WTC11 (cell line): Measurements from ENCODE around the gene TPST2. TPM values are rescaled to one million over a fixed set of nuclear protein-coding genes. Genes with fewer than 3 reads are reported as not detected.

ENCODE experiments used
- ATAC-seq: fragments of 200-7000 bp; cut with Tn5 transposase; 2 replicates; pipeline ENCODE4 v1.10.0; 2021; ENCODE audit warnings: mild to moderate bottlenecking, moderate library complexity
- CTCF ChIA-PET: fragments of 300-600 bp; sonication (Branson Sonifier 250); formaldehyde crosslinking; loops from one replicate; lab custom pipeline; 2021; ENCODE audit warnings: antibody characterized with exemption; lab: Charles Lee
- POLR2A ChIA-PET: fragments of 350-600 bp; sonication (Branson Sonifier 250); formaldehyde crosslinking; loops from one replicate; lab custom pipeline; 2021; ENCODE audit warnings: antibody characterized with exemption; lab: Charles Lee
- DNase-seq: peaks from one replicate; pipeline ENCODE4 v3.0.0; 2021; ENCODE audit warnings: low spot score
- H3K27ac Mint-ChIP-seq: 2 replicates; pipeline ENCODE4 v1.8.0; 2021; ENCODE audit warnings: mixed read lengths
- H3K27me3 Mint-ChIP-seq: 2 replicates; pipeline ENCODE4 v1.8.0; 2021; ENCODE audit warnings: low read depth, mild to moderate bottlenecking, moderate library complexity, mixed read lengths
- H3K36me3 Mint-ChIP-seq: 2 replicates; pipeline ENCODE4 v1.8.0; 2021; ENCODE audit warnings: mixed read lengths
- H3K4me1 Mint-ChIP-seq: 2 replicates; pipeline ENCODE4 v1.8.0; 2022; ENCODE audit warnings: mixed read lengths
- H3K4me3 Mint-ChIP-seq: 2 replicates; pipeline ENCODE4 v1.8.0; 2021; ENCODE audit warnings: mild to moderate bottlenecking, moderate library complexity, mixed read lengths
- H3K9me3 Mint-ChIP-seq: 2 replicates; pipeline ENCODE4 v1.8.0; 2021; ENCODE audit warnings: mixed read lengths
- CREM ChIP-seq: sonication (generic); formaldehyde crosslinking; IDR thresholded peaks from 2 replicates; pipeline ENCODE4 v1.8.1; 2022; ENCODE audit warnings: mild to moderate bottlenecking, missing genetic modification reagents, moderate library complexity
- ETV6 ChIP-seq: sonication (generic); formaldehyde crosslinking; IDR thresholded peaks from 2 replicates; pipeline ENCODE4 v1.8.1; 2022; ENCODE audit warnings: mild to moderate bottlenecking, missing genetic modification reagents
- MYBL2 ChIP-seq: sonication (generic); formaldehyde crosslinking; IDR thresholded peaks from 2 replicates; pipeline ENCODE4 v1.8.1; 2023; ENCODE audit warnings: mild to moderate bottlenecking, moderate library complexity, missing genetic modification reagents
- NFE2L1 ChIP-seq: sonication (generic); formaldehyde crosslinking; IDR thresholded peaks from 2 replicates; pipeline ENCODE4 v1.8.1; 2023; ENCODE audit warnings: missing genetic modification reagents
- NR3C1 ChIP-seq: sonication (generic); formaldehyde crosslinking; conservative IDR thresholded peaks from 2 replicates; pipeline ENCODE4 v1.8.1; 2023; ENCODE audit warnings: low read depth, mild to moderate bottlenecking, missing genetic modification reagents
- TP53 ChIP-seq: sonication (generic); formaldehyde crosslinking; IDR thresholded peaks from 2 replicates; pipeline ENCODE4 v1.8.1; 2023; ENCODE audit warnings: mild to moderate bottlenecking, missing genetic modification reagents
- total RNA-seq: library from RNA; stranded (reverse); gene quantifications from 3 replicates; pipeline ENCODE4 v1.2.3, GENCODE V29; 2021
- TF ChIP-seq, protein P1 (sequence below): sonication (generic); formaldehyde crosslinking; IDR thresholded peaks from 2 replicates; pipeline ENCODE4 v1.8.1; 2022; ENCODE audit warnings: low read depth, missing genetic modification reagents, borderline replicate concordance
- TF ChIP-seq, protein P2 (sequence below): fragments of 250-450 bp; sonication (Bioruptor Pico); IDR thresholded peaks from 2 replicates; pipeline ENCODE4 v1.9.0; 2021; ENCODE audit warnings: moderate library complexity, mild to moderate bottlenecking, inconsistent platforms, borderline replicate concordance
- TF ChIP-seq, protein P3 (sequence below): sonication (generic); formaldehyde crosslinking; IDR thresholded peaks from 2 replicates; pipeline ENCODE4 v1.8.1; 2023; ENCODE audit warnings: mild to moderate bottlenecking, missing genetic modification reagents, borderline replicate concordance
- TF ChIP-seq, protein P4 (sequence below): sonication (generic); formaldehyde crosslinking; IDR thresholded peaks from 2 replicates; pipeline ENCODE4 v1.8.1; 2023; ENCODE audit warnings: mild to moderate bottlenecking, missing genetic modification reagents
- TF ChIP-seq, protein P5 (sequence below): sonication (generic); formaldehyde crosslinking; IDR thresholded peaks from 2 replicates; pipeline ENCODE4 v1.8.1; 2023; ENCODE audit warnings: mild to moderate bottlenecking, missing genetic modification reagents, moderate library complexity

The TPST2 gene
- total RNA-seq, 1 experiment from 2014 or later = 84.2 TPM

DNA sequence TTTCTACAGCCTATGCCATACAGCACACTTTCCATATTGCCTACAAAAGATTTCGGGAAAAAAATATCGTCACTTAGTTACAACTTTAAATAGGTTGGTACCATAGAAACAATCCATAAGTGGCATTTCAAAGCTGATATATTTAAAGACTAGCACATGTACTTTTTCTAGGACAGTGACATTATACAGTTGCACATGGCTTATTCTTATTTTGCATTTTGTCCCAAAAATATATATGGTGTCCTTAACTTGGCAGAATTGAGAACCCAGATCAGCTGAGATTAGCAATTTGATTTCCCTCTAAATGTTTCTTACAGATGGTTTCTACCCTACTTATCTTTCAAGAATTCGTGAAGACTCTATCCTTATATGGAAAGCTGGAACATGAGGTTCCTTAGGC lies 74.0 kb downstream of the TPST2 start:
- Mint-ChIP-seq H3K36me3 (peaks cover 2% of the 10 kb centered on the region; the same call in 1 of the 2 replicates), H3K27ac (no peak overlapping the region), H3K9me3 (no peaks in the 10 kb centered on the region), H3K27me3 (no peaks in the 10 kb centered on the region), H3K4me1 (peaks cover 21% of the 10 kb centered on the region), H3K4me3 (no peak overlapping the region)
- TF ChIP-seq NR3C1 = no peak
- TF ChIP-seq, protein P1, sequence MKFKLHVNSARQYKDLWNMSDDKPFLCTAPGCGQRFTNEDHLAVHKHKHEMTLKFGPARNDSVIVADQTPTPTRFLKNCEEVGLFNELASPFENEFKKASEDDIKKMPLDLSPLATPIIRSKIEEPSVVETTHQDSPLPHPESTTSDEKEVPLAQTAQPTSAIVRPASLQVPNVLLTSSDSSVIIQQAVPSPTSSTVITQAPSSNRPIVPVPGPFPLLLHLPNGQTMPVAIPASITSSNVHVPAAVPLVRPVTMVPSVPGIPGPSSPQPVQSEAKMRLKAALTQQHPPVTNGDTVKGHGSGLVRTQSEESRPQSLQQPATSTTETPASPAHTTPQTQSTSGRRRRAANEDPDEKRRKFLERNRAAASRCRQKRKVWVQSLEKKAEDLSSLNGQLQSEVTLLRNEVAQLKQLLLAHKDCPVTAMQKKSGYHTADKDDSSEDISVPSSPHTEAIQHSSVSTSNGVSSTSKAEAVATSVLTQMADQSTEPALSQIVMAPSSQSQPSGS (CRISPR knock-in tag) = no peak
- TF ChIP-seq, protein P2, sequence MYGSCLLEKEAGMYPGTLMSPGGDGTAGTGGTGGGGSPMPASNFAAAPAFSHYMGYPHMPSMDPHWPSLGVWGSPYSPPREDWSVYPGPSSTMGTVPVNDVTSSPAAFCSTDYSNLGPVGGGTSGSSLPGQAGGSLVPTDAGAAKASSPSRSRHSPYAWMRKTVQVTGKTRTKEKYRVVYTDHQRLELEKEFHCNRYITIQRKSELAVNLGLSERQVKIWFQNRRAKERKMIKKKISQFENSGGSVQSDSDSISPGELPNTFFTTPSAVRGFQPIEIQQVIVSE = no peak
- TF ChIP-seq CREM (CRISPR knock-in tag) = no peak
- TF ChIP-seq, protein P3, sequence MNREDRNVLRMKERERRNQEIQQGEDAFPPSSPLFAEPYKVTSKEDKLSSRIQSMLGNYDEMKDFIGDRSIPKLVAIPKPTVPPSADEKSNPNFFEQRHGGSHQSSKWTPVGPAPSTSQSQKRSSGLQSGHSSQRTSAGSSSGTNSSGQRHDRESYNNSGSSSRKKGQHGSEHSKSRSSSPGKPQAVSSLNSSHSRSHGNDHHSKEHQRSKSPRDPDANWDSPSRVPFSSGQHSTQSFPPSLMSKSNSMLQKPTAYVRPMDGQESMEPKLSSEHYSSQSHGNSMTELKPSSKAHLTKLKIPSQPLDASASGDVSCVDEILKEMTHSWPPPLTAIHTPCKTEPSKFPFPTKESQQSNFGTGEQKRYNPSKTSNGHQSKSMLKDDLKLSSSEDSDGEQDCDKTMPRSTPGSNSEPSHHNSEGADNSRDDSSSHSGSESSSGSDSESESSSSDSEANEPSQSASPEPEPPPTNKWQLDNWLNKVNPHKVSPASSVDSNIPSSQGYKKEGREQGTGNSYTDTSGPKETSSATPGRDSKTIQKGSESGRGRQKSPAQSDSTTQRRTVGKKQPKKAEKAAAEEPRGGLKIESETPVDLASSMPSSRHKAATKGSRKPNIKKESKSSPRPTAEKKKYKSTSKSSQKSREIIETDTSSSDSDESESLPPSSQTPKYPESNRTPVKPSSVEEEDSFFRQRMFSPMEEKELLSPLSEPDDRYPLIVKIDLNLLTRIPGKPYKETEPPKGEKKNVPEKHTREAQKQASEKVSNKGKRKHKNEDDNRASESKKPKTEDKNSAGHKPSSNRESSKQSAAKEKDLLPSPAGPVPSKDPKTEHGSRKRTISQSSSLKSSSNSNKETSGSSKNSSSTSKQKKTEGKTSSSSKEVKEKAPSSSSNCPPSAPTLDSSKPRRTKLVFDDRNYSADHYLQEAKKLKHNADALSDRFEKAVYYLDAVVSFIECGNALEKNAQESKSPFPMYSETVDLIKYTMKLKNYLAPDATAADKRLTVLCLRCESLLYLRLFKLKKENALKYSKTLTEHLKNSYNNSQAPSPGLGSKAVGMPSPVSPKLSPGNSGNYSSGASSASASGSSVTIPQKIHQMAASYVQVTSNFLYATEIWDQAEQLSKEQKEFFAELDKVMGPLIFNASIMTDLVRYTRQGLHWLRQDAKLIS (CRISPR knock-in tag) = no peak
- TF ChIP-seq, protein P4, sequence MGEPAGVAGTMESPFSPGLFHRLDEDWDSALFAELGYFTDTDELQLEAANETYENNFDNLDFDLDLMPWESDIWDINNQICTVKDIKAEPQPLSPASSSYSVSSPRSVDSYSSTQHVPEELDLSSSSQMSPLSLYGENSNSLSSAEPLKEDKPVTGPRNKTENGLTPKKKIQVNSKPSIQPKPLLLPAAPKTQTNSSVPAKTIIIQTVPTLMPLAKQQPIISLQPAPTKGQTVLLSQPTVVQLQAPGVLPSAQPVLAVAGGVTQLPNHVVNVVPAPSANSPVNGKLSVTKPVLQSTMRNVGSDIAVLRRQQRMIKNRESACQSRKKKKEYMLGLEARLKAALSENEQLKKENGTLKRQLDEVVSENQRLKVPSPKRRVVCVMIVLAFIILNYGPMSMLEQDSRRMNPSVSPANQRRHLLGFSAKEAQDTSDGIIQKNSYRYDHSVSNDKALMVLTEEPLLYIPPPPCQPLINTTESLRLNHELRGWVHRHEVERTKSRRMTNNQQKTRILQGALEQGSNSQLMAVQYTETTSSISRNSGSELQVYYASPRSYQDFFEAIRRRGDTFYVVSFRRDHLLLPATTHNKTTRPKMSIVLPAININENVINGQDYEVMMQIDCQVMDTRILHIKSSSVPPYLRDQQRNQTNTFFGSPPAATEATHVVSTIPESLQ (CRISPR knock-in tag) = no peak
- TF ChIP-seq MYBL2 (CRISPR knock-in tag) = no peak
- TF ChIP-seq ETV6 (CRISPR knock-in tag) = no peak
- no peak for TF ChIP-seq TP53 (CRISPR knock-in tag)
- CTCF ChIA-PET = no interaction called here
- no peak for DNase-seq
- ATAC-seq = no peak
- POLR2A ChIA-PET = no interaction called here

DNA sequence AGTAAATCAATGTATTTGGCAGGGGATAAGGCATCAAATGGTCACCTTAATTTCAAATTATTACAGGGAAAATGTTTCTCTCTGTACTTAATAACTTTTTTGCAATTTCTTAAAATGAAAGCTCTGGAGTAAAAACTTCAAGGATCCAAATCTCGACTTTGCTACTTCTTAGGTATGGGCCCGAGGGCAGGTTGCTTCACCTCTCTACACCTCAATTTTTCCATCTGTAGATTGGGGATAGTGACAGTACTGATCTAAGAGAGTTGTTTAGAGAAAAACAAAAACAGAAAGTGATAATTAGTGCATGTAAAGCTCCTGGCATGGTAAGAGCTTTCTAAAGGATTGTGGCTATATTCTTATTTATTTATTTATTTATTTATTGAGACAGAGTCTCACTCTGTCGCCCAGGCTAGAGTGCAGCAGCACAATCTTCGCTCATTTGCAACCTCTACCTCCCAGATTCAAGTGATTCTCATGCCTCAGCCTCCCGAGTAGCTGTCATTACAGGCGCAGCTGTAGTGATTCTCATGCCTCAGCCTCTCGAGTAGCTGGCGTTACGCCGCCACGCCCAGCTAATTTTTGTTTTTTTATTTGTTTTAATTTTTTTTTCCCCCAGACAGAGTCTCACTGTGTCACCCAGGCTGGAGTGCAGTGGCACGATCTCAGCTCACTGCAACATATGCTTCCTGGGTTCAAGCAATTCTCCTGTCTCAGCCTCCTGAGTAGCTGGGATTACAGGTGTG lies 75.3 kb downstream of the TPST2 start:
- CTCF ChIA-PET = interaction anchor here (0.8 to 1.0 kb wide), 2 partner anchors 12 to 154 kb away, joined by 3 read pairs; no protein-coding TSS in a partner anchor
- POLR2A ChIA-PET = interaction anchor here (0.7 kb wide), 1 partner anchor 118 kb away, joined by 3 read pairs; no protein-coding TSS in a partner anchor
- ATAC-seq (no peak), DNase-seq (no peak)
- H3K4me1 Mint-ChIP-seq = peaks cover 21% of the 10 kb centered on the region
- no peak for TF ChIP-seq NFE2L1 (CRISPR knock-in tag)
- no peak overlapping the region for H3K27ac Mint-ChIP-seq
- no peaks in the 10 kb centered on the region for H3K27me3 Mint-ChIP-seq
- no peak overlapping the region for H3K4me3 Mint-ChIP-seq
- H3K36me3 Mint-ChIP-seq = peaks cover 13% of the 10 kb centered on the region
- no peaks in the 10 kb centered on the region for H3K9me3 Mint-ChIP-seq

DNA sequence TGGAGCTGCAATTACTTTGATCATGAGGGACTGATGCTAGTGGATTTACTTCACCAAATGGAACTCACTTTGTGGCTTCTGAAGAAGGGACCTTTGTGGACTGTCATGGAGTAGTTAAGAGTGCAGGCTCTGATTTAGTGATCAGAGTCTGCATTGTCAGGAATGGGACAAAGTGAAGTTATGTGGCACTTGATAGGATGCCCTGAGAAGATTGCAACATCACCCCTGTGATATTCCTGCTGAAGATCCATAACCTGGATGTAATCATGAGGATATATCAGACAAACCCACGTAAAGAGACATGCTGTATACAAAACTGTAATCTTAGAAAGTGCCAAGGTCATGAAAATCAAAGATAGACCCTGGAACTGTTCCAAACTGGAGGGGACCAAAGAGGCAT lies 76.1 kb downstream of the TPST2 start:
- no peak for ATAC-seq
- peaks cover 20% of the 10 kb centered on the region for H3K36me3 Mint-ChIP-seq
- H3K4me1 Mint-ChIP-seq = peaks cover 21% of the 10 kb centered on the region
- CTCF ChIA-PET = no interaction called here
- H3K27me3 Mint-ChIP-seq = no peaks in the 10 kb centered on the region
- H3K4me3 Mint-ChIP-seq = peak overlapping the region; percentile 99
- DNase-seq = no peak
- POLR2A ChIA-PET = no interaction called here
- no peak overlapping the region for H3K27ac Mint-ChIP-seq
- TF ChIP-seq, protein P5, sequence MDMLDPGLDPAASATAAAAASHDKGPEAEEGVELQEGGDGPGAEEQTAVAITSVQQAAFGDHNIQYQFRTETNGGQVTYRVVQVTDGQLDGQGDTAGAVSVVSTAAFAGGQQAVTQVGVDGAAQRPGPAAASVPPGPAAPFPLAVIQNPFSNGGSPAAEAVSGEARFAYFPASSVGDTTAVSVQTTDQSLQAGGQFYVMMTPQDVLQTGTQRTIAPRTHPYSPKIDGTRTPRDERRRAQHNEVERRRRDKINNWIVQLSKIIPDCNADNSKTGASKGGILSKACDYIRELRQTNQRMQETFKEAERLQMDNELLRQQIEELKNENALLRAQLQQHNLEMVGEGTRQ (CRISPR knock-in tag) = no peak
- no peaks in the 10 kb centered on the region for H3K9me3 Mint-ChIP-seq
